Heart left ventricle (tissue), 16 donors: Measurements from ENCODE around the gene TUBA1A. TPM values are rescaled to one million over a fixed set of nuclear protein-coding genes. Genes with fewer than 3 reads are reported as not detected.

Source experiments
- ATAC-seq, 4 donors: fragments of 200-7000 bp; cut with Tn5 transposase; one replicate each; pipeline ENCODE4 v1.9.1; 2020 to 2022; ENCODE audit warnings: moderate library complexity in 4 of 4, mild to moderate bottlenecking in 3 of 4, moderate number of reproducible peaks in 1 of 4
- DNase-seq, 5 donors: peaks; one replicate each; pipeline ENCODE4 v3.0.0-alpha.2; 2020
- H3K27ac ChIP-seq, 12 donors: fragments of 200-600 bp; sonication (generic) in 4 of 12; one replicate each; pipeline versions ENCODE4 v1.5.0 to v1.8.0; 2016 to 2022; ENCODE audit warnings: mild to moderate bottlenecking in 2 of 12
- H3K27me3 ChIP-seq, 9 donors: fragments of 200-600 bp; sonication (generic) in 2 of 9; one replicate each; pipeline versions ENCODE4 v1.5.1 to v1.8.0; 2016 to 2022; ENCODE audit warnings: mild to moderate bottlenecking in 3 of 9
- H3K36me3 ChIP-seq, 9 donors: fragments of 200-600 bp; sonication (generic) in 2 of 9; one replicate each; pipeline versions ENCODE4 v1.5.0 to v1.8.0; 2018 to 2022; ENCODE audit warnings: mild to moderate bottlenecking in 2 of 9
- H3K4me1 ChIP-seq, 12 donors: fragments of 200-600 bp; sonication (generic) in 4 of 12; one replicate each; pipeline versions ENCODE4 v1.5.0 to v1.8.0; 2016 to 2022; ENCODE audit warnings: mild to moderate bottlenecking in 3 of 12
- H3K4me3 ChIP-seq, 12 donors: fragments of 200-600 bp; sonication (generic) in 4 of 12; one replicate each; pipeline versions ENCODE4 v1.5.0 to v1.8.0; 2017 to 2022; ENCODE audit warnings: mild to moderate bottlenecking in 9 of 12, moderate library complexity in 4 of 12
- H3K9me3 ChIP-seq, 12 donors: fragments of 200-600 bp; sonication (generic) in 4 of 12; one replicate each; pipeline versions ENCODE4 v1.5.0 to v1.8.0; 2016 to 2022; ENCODE audit warnings: mild to moderate bottlenecking in 1 of 12
- CTCF ChIP-seq, 12 donors: fragments of 200-600 bp; sonication (generic) in 4 of 12; IDR thresholded peaks; one replicate each; pipeline versions ENCODE4 v1.5.0 to v1.8.0; 2018 to 2022; ENCODE audit warnings: antibody characterized with exemption in 12 of 12, mild to moderate bottlenecking in 5 of 12
- POLR2A ChIP-seq, 2 donors: fragments of 450-650 bp; IDR thresholded peaks; one replicate each; pipeline ENCODE4 v1.6.1; 2017; ENCODE audit warnings: antibody characterized with exemption in 2 of 2, mild to moderate bottlenecking in 2 of 2, moderate library complexity in 2 of 2
- WGBS, 4 donors: extraction: QIAGEN DNeasy Blood & Tissue Kit in 2 of 4; methylation state at CpG; one replicate each; pipeline versions ENCODE4 v1.1.5 to v1.1.7; 2013 to 2018; 5-methylcytosine and 5-hydroxymethylcytosine counted together
- intact Hi-C, 10 donors: fragments of 100-400 bp; cut with DNase I; formaldehyde crosslinking; loops; one replicate each; pipeline versions ENCODE4 v1.11.1 to v1.14.2; 2022
- polyA plus RNA-seq, 2 donors: library from polyadenylated mRNA; stranded (reverse); fragments of 200-250 nt; gene quantifications; one replicate each; pipeline ENCODE4 v1.2.3, GENCODE V29; 2013
- total RNA-seq, 9 donors: library from RNA; depleted of rRNA in 2 of 9; stranded (reverse); fragments of >200 nt in 2 of 9; fragmentation: NEBNext Ultra II Directional in 3 of 9; extraction: Animal tissue kit (Norgen Biotek cat#: 25700) in 3 of 9; gene quantifications; one replicate each; pipeline versions ENCODE4 v1.1.0 to v1.2.4, GENCODE V29; 2016 to 2023
- donor health status: ischemic (EF 13 %, LVEDD 7.1; RV severe dilation, severe dysfunction).
- donor health status: healthy with polysubstance abuse.
- donor health status: DM: no; HTN: yes; CAD: no.
- donor health status: DM: no; HTN: no; CAD: no.
- donor health status: ischemic (EF 25% LVEDD 6.9; RV normal size, moderate dysfunction).
- donor health status: ischemic (EF 25% LVEDD 5.7; RV mildly dilated, moderate dysfunction).
- donor health status: healthy.
- donor health status: DM: yes; HTN: yes; CAD: no.
- donor health status: ischemic (EF 35%, LVEDD 5.7; RV mildly dilated, moderate dysfunction).
- donor health status: nonischemic (EF 11% LVEDD 7.7; RV severe dilation, severe dysfunction).
- donor health status: DM: yes; HTN: yes; CAD: no.
- donor health status: PGD.
- donor health status: ischemic (EF 29% LVEDD 5.4; RV normal size, mild dysfunction).
- donor health status: nonischemic (EF 23%, LVEDD 6.1; RV moderate dilation, normal function).

TUBA1A gene
- total and polyA plus RNA-seq, 11 donors: 71.5 to 280 (median 184) TPM

DNA sequence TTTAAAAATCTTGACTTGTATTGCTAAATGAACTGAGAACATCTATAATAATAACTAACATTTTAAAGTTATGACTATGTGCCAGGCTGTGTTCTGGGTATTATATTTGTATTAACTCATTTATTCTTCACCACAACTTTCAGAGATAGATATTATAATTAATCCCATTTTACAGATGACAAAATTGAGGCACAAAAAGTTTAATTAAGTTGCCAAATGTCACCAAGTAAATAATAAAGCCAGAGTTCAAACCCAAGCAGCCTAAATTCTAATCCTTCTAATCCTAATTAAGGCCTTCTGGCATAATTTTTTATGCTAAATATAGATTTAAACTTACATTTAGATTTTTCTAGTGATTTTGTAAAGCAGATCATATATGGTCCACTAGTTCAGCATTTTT is 17.5 kb upstream of the TUBA1A start:
- TF ChIP-seq POLR2A (IDR thresholded peaks at IDR 0.05) (no peak), CTCF (IDR thresholded peaks at IDR 0.05) (no peak)
- Histone ChIP-seq H3K27me3 (no peaks in the 10 kb centered on the region), H3K4me1 (peaks cover 3 to 11% (median 9%) of the 10 kb centered on the region in 12 donors), H3K9me3 (no peaks in the 10 kb centered on the region), H3K36me3 (no peaks in the 10 kb centered on the region), H3K27ac (no peak overlapping the region), H3K4me3 (no peak overlapping the region)
- intact Hi-C loops: no loop called here
- no peak for DNase-seq
- no peak for ATAC-seq

GRCh38 chr12:49201595-49202295 is 12.9 kb upstream of the TUBA1A start:
- 21 to 24% (median 21%) methylated on average over 4 of the region's 4 CpGs for WGBS, 4 donors
- Histone ChIP-seq H3K27me3 (no peaks in the 10 kb centered on the region), H3K27ac (peak overlapping the region; percentile 40 to 93 (median 71)), H3K4me1 (peaks cover 7 to 43% (median 21%) of the 10 kb centered on the region in 12 donors), H3K9me3 (no peaks in the 10 kb centered on the region), H3K36me3 (no peaks in the 10 kb centered on the region), H3K4me3 (peak overlapping the region in 1 of 12 donors; percentile 15)
- peak in 1 of 5 donors; percentile 23 for DNase-seq
- no peak for TF ChIP-seq CTCF (IDR thresholded peaks at IDR 0.05)
- no peak for TF ChIP-seq POLR2A (IDR thresholded peaks at IDR 0.05)
- ATAC-seq: peak; percentile 29 to 84 (median 64)
- intact Hi-C loops: no loop called here

GRCh38 chr12:49200919-49201594 is 12.2 kb upstream of the TUBA1A start:
- intact Hi-C loops: no loop called here
- no peaks in the 10 kb centered on the region for H3K36me3 ChIP-seq
- ATAC-seq (peak; percentile 70 to 83 (median 80)), DNase-seq (no peak)
- peak overlapping the region in 3 of 12 donors; percentile 6 to 15 (median 12) for H3K4me3 ChIP-seq
- H3K9me3 ChIP-seq: no peaks in the 10 kb centered on the region
- no peaks in the 10 kb centered on the region for H3K27me3 ChIP-seq
- TF ChIP-seq CTCF (IDR thresholded peaks at IDR 0.05) (no peak), POLR2A (IDR thresholded peaks at IDR 0.05) (no peak)
- 9 to 11% (median 10%) methylated on average over 4 of the region's 4 CpGs for WGBS, 4 donors
- H3K27ac ChIP-seq: peak overlapping the region; percentile 27 to 93 (median 71)
- peaks cover 7 to 50% (median 21%) of the 10 kb centered on the region in 12 donors for H3K4me1 ChIP-seq

- Histone ChIP-seq H3K9me3 (no peaks in the 10 kb centered on the region), H3K36me3 (no peaks in the 10 kb centered on the region), H3K4me3 (no peak overlapping the region), H3K4me1 (peaks cover 7 to 61% (median 21%) of the 10 kb centered on the region in 12 donors), H3K27ac (peak overlapping the region in 3 of 12 donors; percentile 3 to 17 (median 7)), H3K27me3 (no peaks in the 10 kb centered on the region)
- ATAC-seq (peak in 3 of 4 donors; percentile 42 to 51 (median 48)), DNase-seq (peak; percentile 56 to 67 (median 62))
- no peak for TF ChIP-seq POLR2A (IDR thresholded peaks at IDR 0.05)
- TF ChIP-seq CTCF (IDR thresholded peaks at IDR 0.05): no peak
- intact Hi-C loops: loop anchor here in 1 of 10 donors (5.0 kb wide), 1 partner anchor 34 kb away; no protein-coding TSS in a partner anchor
- WGBS, 4 donors: 66 to 73% (median 67%) methylated on average over 11 of the region's 11 CpGs
These were observed 9.7 kb upstream of the TUBA1A start for GRCh38 chr12:49198431-49199155.
